Posterior cingulate gyrus (tissue), 11 donors: ENCODE results near the gene XRN1.

Experiments used
- DNase-seq, 10 donors: peaks; one replicate each; pipeline versions ENCODE4 v3.0.0 to v3.0.0-alpha.2; 2020 to 2021; ENCODE audit warnings: mixed read lengths in 3 of 10
- intact Hi-C: fragments of 100-400 bp; cut with DNase I; formaldehyde crosslinking; loops from one replicate; pipeline ENCODE4 v1.15.1; 2023

XRN1 gene

DNA sequence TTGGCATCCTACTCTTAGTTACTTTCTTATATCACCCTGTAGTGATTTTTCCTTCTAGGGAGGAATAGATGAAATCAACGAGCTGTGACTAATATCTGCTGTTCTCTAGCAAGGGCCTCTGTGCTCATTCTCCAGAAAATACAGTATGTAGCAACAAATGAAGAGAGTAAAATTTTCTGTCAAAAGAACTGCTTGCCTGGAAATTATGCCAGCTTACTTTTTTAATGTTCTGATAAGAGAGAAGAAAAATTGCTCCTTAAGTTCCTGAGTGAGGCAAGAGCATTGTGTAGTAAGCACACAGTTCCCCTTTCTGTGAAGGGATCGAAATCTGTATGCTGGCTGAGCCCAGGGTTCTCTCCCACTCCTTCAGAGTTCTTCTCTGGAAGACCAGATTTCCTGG lies 171.1 kb downstream of the XRN1 start:
- intact Hi-C loops: no loop called here

DNA sequence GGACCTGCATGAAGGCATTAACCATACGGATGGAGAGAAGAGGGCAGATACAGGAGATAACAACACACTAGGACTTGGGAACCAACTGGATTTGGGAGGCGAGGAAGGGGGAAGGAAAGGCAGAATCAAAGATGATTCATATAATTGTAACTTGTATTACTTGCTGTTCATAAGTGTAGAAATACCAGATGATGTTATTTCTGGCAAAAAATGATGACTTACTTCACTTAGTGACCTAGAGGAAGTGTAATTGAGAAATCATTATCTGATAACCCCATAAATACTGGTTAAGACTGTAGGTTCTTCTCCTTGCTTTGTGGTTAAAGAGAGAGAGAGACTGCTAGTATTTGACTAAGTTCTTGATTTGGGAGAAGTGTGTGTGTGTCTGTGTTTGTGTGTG lies 172.0 kb downstream of the XRN1 start:
- intact Hi-C loops: no loop called here

More for the DNA sequence above, 171.1 kb downstream of the XRN1 start:
- DNase-seq: no peak

DNA sequence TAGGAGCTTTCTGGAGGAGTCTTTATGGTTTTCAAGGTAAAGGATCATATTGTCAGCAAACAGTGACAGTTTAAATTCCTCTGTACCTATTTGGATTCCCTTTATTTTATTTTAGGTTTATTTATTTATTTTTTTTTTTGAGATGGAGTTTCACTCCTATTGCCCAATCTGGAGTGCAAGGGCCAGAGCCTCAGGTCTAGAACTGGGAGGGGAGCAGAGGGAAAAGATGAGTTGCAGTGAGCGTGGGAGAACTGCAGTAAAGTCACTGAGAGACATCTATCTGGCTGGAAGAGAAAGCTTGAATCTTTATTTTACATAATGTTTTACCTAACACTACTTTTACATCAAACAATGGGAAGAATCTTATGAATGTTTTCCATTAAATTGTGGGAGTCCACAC lies 172.9 kb downstream of the XRN1 start:
- DNase-seq: no peak
- intact Hi-C loops: no loop called here

More for the DNA sequence above, 172.0 kb downstream of the XRN1 start:
- no peak for DNase-seq

DNA sequence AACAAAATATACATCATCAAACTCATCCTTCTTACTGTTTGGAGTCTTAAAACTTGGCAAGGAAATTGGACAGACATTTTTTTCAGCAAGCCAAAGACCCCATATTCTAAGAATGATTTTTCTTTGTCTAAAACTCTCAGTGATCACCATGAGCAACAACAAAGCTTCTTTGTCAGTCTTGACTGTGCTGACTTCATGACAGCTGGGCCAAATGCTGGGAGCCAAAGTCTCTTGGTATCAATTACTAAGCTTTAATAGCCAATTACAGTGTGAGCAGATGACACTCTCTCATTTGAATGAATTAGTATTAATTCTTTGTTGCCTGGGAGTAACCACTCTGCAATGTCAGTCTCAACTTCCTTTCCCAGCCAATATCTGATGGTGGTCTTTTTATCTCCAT lies 174.3 kb downstream of the XRN1 start:
- DNase-seq: peak in 7 of 10 donors; percentile 17 to 83 (median 39)

DNA sequence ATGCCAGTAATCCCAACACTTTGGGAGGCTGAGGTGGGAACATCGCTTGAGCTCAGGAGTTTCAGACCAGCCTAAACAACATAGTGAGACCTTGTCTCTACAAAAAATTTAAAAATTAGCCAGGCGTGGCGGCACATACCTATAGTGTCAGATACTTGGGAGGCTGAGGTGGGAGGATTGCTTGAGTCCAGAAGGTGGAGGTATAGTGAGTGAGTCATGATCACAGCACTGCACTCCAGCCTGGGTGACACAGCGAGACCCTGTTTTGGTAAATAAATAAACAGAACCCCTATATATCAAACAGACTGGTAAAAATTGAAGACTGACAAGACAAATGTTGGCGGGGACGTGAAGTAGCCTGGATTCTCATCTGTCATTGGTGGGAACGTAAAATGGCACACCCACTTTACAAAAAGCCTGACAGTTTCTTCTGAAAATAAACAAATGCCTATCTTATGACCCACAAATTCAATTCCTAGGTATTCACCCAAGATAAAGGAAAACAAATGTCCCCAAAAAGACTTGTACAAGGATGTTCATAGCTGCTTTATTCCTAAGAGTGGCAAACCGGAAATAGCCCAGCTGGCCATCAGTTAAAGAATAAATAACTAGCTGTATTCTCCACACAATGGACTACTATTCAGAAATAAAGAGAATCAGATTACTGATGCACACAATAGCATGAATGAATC lies 175.5 kb downstream of the XRN1 start:
- intact Hi-C loops: no loop called here
- DNase-seq: peak in 1 of 10 donors; percentile 24

More for the DNA sequence above, 174.3 kb downstream of the XRN1 start:
- intact Hi-C loops: no loop called here

DNA sequence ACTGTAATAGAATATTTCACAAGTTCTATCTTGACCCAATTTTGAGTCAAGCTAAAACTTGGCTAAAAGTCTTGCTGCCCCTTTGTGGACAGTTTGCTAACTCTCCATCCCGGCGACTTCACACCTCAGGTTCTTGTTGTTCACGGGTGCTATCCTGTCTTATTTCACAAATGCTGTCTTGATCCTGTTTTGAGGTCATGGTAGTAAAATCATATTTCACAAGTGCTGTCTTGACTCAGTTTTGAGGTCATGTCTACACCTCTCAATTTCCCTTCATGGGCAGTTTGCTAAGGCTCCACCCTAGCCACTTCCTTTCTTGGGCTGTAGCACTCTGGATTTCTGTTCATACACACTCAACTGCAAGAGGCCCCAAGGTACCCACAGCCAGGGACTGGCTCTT lies 177.4 kb downstream of the XRN1 start:
- intact Hi-C loops: no loop called here
- DNase-seq: no peak

DNA sequence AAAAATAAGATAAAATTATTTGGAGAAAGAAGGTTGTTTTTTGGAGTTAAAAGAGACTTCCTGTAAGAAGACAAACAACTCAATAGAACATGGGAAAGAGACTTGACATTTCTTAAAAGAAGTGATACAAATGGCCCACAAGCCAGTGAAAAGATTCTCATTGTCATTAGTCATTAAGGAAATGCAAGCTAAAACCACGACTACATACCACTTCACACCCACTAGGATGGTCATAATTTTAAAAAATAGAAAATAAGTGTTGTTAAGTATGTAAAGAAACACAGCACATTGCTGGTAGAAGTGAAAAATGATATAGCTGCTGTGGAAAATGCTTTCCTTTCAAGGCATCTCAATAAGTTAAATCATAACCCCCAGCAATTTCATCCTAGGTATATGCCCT lies 178.1 kb downstream of the XRN1 start:
- intact Hi-C loops: no loop called here
- DNase-seq: no peak

DNA sequence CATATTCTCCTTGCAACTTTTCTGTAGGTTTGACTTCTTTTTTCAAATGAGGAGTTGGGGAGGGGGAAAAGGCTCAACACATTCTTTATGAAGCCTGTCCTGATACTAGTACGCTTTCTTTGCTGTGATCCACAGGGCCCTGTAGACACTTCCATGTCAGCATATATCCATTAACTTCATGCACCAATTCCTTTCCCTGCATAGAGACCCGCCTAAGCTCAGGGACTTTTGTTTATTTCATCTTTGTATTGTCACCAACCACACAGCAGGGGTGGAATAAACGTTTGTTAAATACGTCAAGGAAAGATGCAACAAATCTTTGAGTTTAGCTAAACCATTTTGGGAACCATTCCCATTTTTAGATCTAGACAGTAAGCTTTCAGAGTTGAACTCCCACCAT lies 179.4 kb downstream of the XRN1 start:
- DNase-seq: no peak

DNA sequence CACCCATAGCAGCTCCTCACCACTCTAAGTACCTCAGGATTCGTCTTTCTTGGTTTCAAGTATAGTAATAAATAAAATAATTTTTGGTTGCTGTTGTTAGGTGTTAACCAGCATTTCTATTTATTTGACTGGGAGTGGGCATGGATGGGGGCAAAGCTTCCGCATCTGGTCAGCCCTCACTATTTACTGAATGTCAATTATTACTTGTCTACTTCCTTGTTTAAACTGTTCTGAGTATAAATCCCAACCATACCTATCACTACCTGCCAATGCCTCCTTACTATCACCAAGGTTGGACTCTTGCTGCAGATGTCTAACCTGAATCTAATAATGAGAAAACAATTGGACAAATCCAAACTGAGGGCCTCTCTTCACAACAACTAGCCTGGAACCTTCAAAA lies 180.6 kb downstream of the XRN1 start:
- intact Hi-C loops: no loop called here
- DNase-seq: no peak

More for the DNA sequence above, 179.4 kb downstream of the XRN1 start:
- intact Hi-C loops: no loop called here

DNA sequence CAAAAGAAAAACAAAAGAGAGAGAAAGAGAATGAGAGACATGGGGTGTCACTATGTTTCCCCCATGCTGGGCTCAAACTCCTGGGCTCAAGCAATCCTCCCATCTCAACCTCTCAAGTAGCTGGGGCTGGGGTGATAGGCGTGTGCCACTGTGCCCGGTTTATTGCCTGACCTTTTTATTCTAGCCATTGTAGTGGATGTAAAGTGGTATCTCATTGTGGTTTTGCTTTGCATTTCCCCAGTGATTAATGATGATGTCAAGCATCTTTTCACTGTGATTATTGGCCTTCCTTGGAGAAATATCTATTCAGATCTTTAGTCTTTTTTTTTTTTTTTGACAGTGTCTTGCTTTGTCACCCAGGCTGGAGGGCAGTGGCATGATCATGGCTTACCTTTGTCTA lies 184.7 kb downstream of the XRN1 start:
- intact Hi-C loops: no loop called here
- DNase-seq: no peak

DNA sequence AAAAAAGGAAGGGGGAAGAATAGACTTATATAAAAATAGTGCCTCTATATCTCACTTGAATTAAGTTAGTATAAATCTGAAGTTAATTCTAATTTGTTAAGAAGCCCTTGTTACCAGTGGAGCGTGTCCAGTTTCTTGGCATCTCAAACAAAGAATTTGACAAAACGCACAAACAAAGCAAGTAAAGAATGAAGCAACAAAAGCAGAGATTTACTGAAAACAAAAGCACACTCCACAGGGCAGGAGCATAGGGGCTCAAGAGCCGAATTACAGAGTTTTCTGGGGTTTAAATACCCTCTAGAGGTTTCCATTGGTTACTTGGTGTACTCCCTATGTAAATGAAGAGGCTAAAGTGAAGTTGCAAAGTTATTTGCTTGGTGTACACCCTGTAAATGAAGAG lies 188.5 kb downstream of the XRN1 start:
- DNase-seq: no peak
- intact Hi-C loops: no loop called here

DNA sequence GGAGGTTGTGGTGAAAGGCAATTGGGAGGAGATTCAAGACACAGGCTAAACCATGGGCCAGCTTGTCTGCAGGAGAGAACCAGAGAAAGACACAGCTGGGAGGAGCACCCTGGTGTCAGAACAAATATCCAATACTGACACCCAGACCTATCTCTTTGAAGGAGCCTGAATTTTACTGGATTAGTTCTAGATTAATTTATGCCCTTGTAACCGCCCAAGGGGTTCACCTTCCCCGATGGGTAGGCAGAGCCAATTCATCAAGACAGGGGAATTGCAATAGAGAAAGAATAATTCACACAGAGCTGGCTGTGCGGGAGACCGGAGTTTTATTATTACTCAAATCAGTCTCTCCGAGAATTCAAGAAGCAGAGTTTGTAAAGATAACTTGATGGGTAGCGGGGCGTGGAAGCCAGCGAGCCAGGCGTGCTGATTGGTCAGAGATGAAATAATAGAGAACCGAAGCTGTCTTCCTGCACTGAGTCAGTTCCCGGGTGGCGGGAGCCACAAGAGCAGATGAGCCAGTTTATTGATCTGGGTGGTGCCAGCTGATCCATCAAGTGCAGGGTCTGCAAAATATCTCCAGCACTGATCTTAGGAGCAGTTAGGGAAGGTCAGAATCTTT lies 191.0 kb downstream of the XRN1 start:
- intact Hi-C loops: no loop called here
- no peak for DNase-seq
